GM12891 (cell line): ENCODE measurements around the gene GRM1.

Experiments used
- POLR2A ChIP-seq: IDR thresholded peaks from 2 replicates; pipeline ENCODE4 v1.6.1; 2011; ENCODE audit warnings: low read depth, low read length, control low read depth
- POLR2AphosphoS5 ChIP-seq: IDR thresholded peaks from 2 replicates; pipeline ENCODE4 v1.6.1; 2011; ENCODE audit warnings: low read depth, low read length, control low read depth
- POU2F2 ChIP-seq: IDR thresholded peaks from 2 replicates; pipeline ENCODE4 v1.6.1; 2011; ENCODE audit warnings: low read depth, mild to moderate bottlenecking, control low read depth, low read length, moderate library complexity
- TAF1 ChIP-seq: IDR thresholded peaks from 2 replicates; pipeline ENCODE4 v1.6.1; 2011; ENCODE audit warnings: low read depth, low read length, control low read depth

DNA sequence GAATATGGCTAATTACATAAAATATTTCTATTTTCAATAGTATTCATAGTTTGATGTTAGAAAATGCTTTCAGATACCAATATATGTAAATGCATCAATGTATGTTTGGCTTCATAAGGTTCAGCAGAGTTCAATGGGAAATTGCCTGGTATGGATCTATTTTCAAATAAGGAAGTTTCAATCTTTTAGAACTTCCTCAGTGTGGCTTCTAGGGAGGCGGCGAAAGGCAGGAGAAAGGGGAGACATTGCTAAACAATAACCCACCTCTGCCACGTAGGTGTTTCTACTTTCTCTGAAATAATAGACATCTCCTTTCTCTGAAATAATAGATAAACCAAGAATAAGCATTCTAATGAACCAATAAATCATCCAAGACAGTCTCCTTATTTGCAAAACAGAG lies 277.1 kb downstream of the GRM1 start:
- TF ChIP-seq POLR2A (no peak), POU2F2 (no peak), POLR2AphosphoS5 (no peak), TAF1 (no peak)
